K562 (cell line): Measurements from ENCODE around the gene LRRC9. TPM values are rescaled to one million over a fixed set of nuclear protein-coding genes. Genes with fewer than 3 reads are reported as not detected.

Experiments used
- AFF4 ChIP-seq: sonication (generic); formaldehyde crosslinking; IDR thresholded peaks from 2 replicates; pipeline ENCODE4 v1.8.0; 2023; ENCODE audit warnings: mild to moderate bottlenecking, missing genetic modification reagents
- CHD1 ChIP-seq: fragments of 200-600 bp; sonication (generic); IDR thresholded peaks from one replicate; pipeline ENCODE4 v1.6.1; 2012; ENCODE audit warnings: mild to moderate bottlenecking, moderate library complexity, low read length, inconsistent platforms
- CTBP1 ChIP-seq: fragments of 450-650 bp; IDR thresholded peaks from 2 replicates; pipeline ENCODE4 v1.6.1; 2016; ENCODE audit warnings: borderline replicate concordance
- DACH1 ChIP-seq: fragments of 450-650 bp; IDR thresholded peaks from 2 replicates; pipeline ENCODE4 v1.6.1; 2018; ENCODE audit not compliant: partially characterized antibody
- ELF2 ChIP-seq: fragments of 250-450 bp; sonication (Bioruptor Pico); IDR thresholded peaks from 2 replicates; pipeline ENCODE4 v1.5.0; 2021; ENCODE audit warnings: mild to moderate bottlenecking
- GMEB1 ChIP-seq: fragments of 250-450 bp; sonication (Bioruptor Pico); IDR thresholded peaks from 2 replicates; pipeline ENCODE4 v1.4.0; 2020; ENCODE audit warnings: mild to moderate bottlenecking
- HMGN3 ChIP-seq: IDR thresholded peaks from 2 replicates; pipeline ENCODE4 v1.6.1; 2011; ENCODE audit warnings: borderline replicate concordance, low read depth, mild to moderate bottlenecking, mixed read lengths, low read length; ENCODE audit not compliant: insufficient read length; ENCODE audit errors: extremely low read depth
- HSF4 ChIP-seq: fragments of 250-450 bp; sonication (Bioruptor Pico); IDR thresholded peaks from 2 replicates; pipeline ENCODE4 v2.1.2; 2022; ENCODE audit warnings: mild to moderate bottlenecking, moderate library complexity, borderline replicate concordance
- NCOA4 ChIP-seq: fragments of 450-650 bp; IDR thresholded peaks from 2 replicates; pipeline ENCODE4 v1.6.1; 2018; ENCODE audit warnings: mild to moderate bottlenecking; ENCODE audit not compliant: partially characterized antibody
- NCOA6 ChIP-seq: fragments of 450-650 bp; IDR thresholded peaks from 2 replicates; pipeline ENCODE4 v1.6.1; 2017; ENCODE audit warnings: mild to moderate bottlenecking
- NR2F6 ChIP-seq: fragments of 450-650 bp; formaldehyde crosslinking; IDR thresholded peaks from 2 replicates; pipeline ENCODE4 v1.4.0; 2020; ENCODE audit warnings: mild to moderate bottlenecking
- PATZ1 ChIP-seq: fragments of 250-450 bp; sonication (Bioruptor Pico); IDR thresholded peaks from 2 replicates; pipeline ENCODE4 v1.5.0; 2020; ENCODE audit warnings: mild to moderate bottlenecking, borderline replicate concordance
- RCOR1 ChIP-seq, 2 experiments: IDR thresholded peaks; 2 replicates each; pipeline ENCODE4 v1.6.1; 2012; ENCODE audit warnings: low read depth in 2 of 2, low read length in 2 of 2, borderline replicate concordance in 1 of 2, improper control_type of control experiment in 1 of 2
- SRSF9 ChIP-seq: fragments of 200-400 bp; formaldehyde crosslinking; IDR thresholded peaks from 2 replicates; pipeline ENCODE4 v1.6.1; 2017; ENCODE audit warnings: low read depth, low read length, borderline replicate concordance
- TAF1 ChIP-seq: IDR thresholded peaks from 2 replicates; pipeline ENCODE4 v1.6.1; 2011; ENCODE audit warnings: mild to moderate bottlenecking, low read length, moderate library complexity; ENCODE audit not compliant: insufficient read depth, control insufficient read depth, severe bottlenecking; ENCODE audit errors: extremely low read depth
- TARDBP ChIP-seq: fragments of 450-650 bp; IDR thresholded peaks from 2 replicates; pipeline ENCODE4 v1.6.1; 2016
- WHSC1 ChIP-seq: IDR thresholded peaks from one replicate; pipeline ENCODE4 v1.6.1; 2012; ENCODE audit warnings: low read length, control low read depth, inconsistent platforms
- ZNF311 ChIP-seq: fragments of 250-450 bp; sonication (Bioruptor Pico); IDR thresholded peaks from 2 replicates; pipeline ENCODE4 v1.4.0; 2020; ENCODE audit warnings: mild to moderate bottlenecking, moderate library complexity
- ZNF507 ChIP-seq: conservative IDR thresholded peaks from 2 replicates; pipeline ENCODE4 v1.6.1; 2017; ENCODE audit warnings: missing genetic modification characterization, missing compliant biosample characterization
- ZNF668 ChIP-seq: fragments of 250-450 bp; sonication (Bioruptor Pico); IDR thresholded peaks from 2 replicates; pipeline ENCODE4 v1.8.0; 2022; ENCODE audit warnings: mild to moderate bottlenecking, inconsistent platforms
- ZNF699 ChIP-seq: fragments of 250-450 bp; sonication (Bioruptor Pico); IDR thresholded peaks from 2 replicates; pipeline ENCODE4 v1.8.0; 2021; ENCODE audit warnings: mild to moderate bottlenecking, moderate library complexity; ENCODE audit not compliant: insufficient replicate concordance
- polyA plus RNA-seq, 8 experiments: library from polyadenylated mRNA; depleted of rRNA in 4 of 8; stranded (reverse) in 5 of 8; unstranded in 3 of 8; fragments of >200 nt; fragmentation: Nextera tagmentation in 2 of 8; fragmentation: Illumina TruSeq in 1 of 8; extraction: Ambion mirVana in 2 of 8; extraction: Trizol in 1 of 8; gene quantifications; 2 replicates each; pipeline versions ENCODE4 v1.2.1 to v1.2.3, GENCODE V29; 2011 to 2014; ENCODE audit warnings: inconsistent platforms in 1 of 8, missing spikeins in 1 of 8
- total RNA-seq, 7 experiments: library from RNA; depleted of rRNA in 6 of 7; stranded (reverse); fragments of >200 nt in 6 of 7; fragmentation: Illumina TruSeq in 2 of 7; extraction: Trizol in 2 of 7; gene quantifications; 2 replicates each; pipeline versions ENCODE4 v1.2.1 to v1.2.3, GENCODE V29; 2011 to 2021; ENCODE audit warnings: low replicate concordance in 1 of 7

The LRRC9 gene
- total and polyA plus RNA-seq, 9 of the 15 experiments (the other 6 are each of a cell fraction or from before 2014, with no cell fraction given) = not detected

- TF ChIP-seq GMEB1 (CRISPR knock-in tag) (peak; percentile 95), WHSC1 (no peak), ZNF668 (CRISPR knock-in tag) (no peak), TARDBP (no peak), NCOA4 (no peak), TAF1 (peak; percentile 72), RCOR1 (IDR thresholded peaks at IDR 0.05; ENCODE audit: borderline replicate concordance in 1 of 2, low read depth in 2 of 2, low read length in 2 of 2) (no peak), NCOA6 (peak; percentile 72; the same call in 1 of the 2 replicates), ZNF699 (no peak), ZNF311 (no peak), HSF4 (no peak), AFF4 (no peak), HMGN3 (peak; percentile 72), DACH1 (no peak), NR2F6 (CRISPR knock-in tag) (no peak), PATZ1 (no peak), ELF2 (CRISPR knock-in tag) (no peak), CTBP1 (peak; percentile 44; the same call in 1 of the 2 replicates), ZNF507 (tag) (no peak), CHD1 (no peak), SRSF9 (no peak)
These were observed 171.9 kb downstream of the LRRC9 start, which contains the start of gene PCNX4 (continued) for GRCh38 chr14:60091550-60092525.
